HFFc6 (cell line): ENCODE measurements around the gene LZIC. TPM values are rescaled to one million over a fixed set of nuclear protein-coding genes. Genes with fewer than 3 reads are reported as not detected.

Source experiments
- DNase-seq: peaks from one replicate; pipeline ENCODE4 v3.0.0-alpha.2; 2018
- H3K27ac Mint-ChIP-seq: 2 replicates; pipeline ENCODE4 v1.8.0; 2020; ENCODE audit warnings: mild to moderate bottlenecking, mixed read lengths
- H3K27me3 Mint-ChIP-seq: 2 replicates; pipeline ENCODE4 v1.8.0; 2021; ENCODE audit warnings: mild to moderate bottlenecking, moderate library complexity, mixed read lengths; ENCODE audit not compliant: insufficient read depth
- H3K36me3 Mint-ChIP-seq: 2 replicates; pipeline ENCODE4 v1.8.0; 2021; ENCODE audit warnings: low read depth, mixed read lengths
- H3K4me1 Mint-ChIP-seq: 2 replicates; pipeline ENCODE4 v1.8.0; 2020; ENCODE audit warnings: low read depth, mixed read lengths
- H3K4me3 Mint-ChIP-seq: 2 replicates; pipeline ENCODE4 v1.8.0; 2020; ENCODE audit warnings: mild to moderate bottlenecking, moderate library complexity, mixed read lengths
- H3K9me3 Mint-ChIP-seq: 2 replicates; pipeline ENCODE4 v1.8.0; 2020; ENCODE audit warnings: mild to moderate bottlenecking, mixed read lengths
- long read RNA-seq: library from polyadenylated mRNA; unstranded; transcript quantifications from one replicate; pipeline ENCODE4 v2.0.0, GENCODE V29; 2019
- total RNA-seq, 6 experiments: library from RNA; stranded (reverse); fragmentation: NEBNext Ultra II Directional; extraction: Animal tissue kit (Norgen Biotek cat#: 25700); gene quantifications; 2 replicates in 1 of 6; 3 replicates in 5 of 6; pipeline ENCODE4 v1.2.3, GENCODE V29; 2021
- TF ChIP-seq, protein P1 (sequence below): fragments of 200-600 bp; sonication (generic); IDR thresholded peaks from 2 replicates; pipeline ENCODE4 v1.5.0; 2021; ENCODE audit warnings: antibody characterized with exemption, mild to moderate bottlenecking

LZIC gene
- 10 to 100 TPM; 28.0 to 34.8 (median 30.9) TPM for total RNA-seq
- long read RNA-seq, transcript LZIC-203 (7 exons, 1,405 nt), result minor isoform, 8 of 32 reads
- long read RNA-seq, transcript LZIC-201 (8 exons, 945 nt), result minor isoform, 7 of 32 reads
- long read RNA-seq, transcript LZIC-202 (8 exons, 2,281 nt), result major isoform, 11 of 32 reads
- long read RNA-seq, partial matches to known transcripts, result 1 of 32 reads
- long read RNA-seq, other reads (novel, unspliced or antisense), result 5 of 32 reads

GRCh38 chr1:9942939-9943788 lies at the start of gene LZIC, which contains the start of gene NMNAT1:
TSS of gene LZIC (minus strand) at chr1:9943391. CDS start at chr1:9936619, 6,772 bp downstream.
TSS of gene NMNAT1 (plus strand) at chr1:9943475. CDS start at chr1:9972074, 28,599 bp downstream.
- TF ChIP-seq, protein P1, sequence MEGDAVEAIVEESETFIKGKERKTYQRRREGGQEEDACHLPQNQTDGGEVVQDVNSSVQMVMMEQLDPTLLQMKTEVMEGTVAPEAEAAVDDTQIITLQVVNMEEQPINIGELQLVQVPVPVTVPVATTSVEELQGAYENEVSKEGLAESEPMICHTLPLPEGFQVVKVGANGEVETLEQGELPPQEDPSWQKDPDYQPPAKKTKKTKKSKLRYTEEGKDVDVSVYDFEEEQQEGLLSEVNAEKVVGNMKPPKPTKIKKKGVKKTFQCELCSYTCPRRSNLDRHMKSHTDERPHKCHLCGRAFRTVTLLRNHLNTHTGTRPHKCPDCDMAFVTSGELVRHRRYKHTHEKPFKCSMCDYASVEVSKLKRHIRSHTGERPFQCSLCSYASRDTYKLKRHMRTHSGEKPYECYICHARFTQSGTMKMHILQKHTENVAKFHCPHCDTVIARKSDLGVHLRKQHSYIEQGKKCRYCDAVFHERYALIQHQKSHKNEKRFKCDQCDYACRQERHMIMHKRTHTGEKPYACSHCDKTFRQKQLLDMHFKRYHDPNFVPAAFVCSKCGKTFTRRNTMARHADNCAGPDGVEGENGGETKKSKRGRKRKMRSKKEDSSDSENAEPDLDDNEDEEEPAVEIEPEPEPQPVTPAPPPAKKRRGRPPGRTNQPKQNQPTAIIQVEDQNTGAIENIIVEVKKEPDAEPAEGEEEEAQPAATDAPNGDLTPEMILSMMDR, result no peak
- Mint-ChIP-seq H3K27me3 (no peaks in the 10 kb centered on the region; the same call in 1 of the 2 replicates), H3K36me3 (peaks cover 16% of the 10 kb centered on the region), H3K9me3 (no peaks in the 10 kb centered on the region), H3K4me1 (peaks cover 15% of the 10 kb centered on the region), H3K27ac (peak within 1 kb of the TSS; percentile 93), H3K4me3 (peak within 1 kb of the TSS; percentile 98)
- peak; percentile 89 for DNase-seq

DNA sequence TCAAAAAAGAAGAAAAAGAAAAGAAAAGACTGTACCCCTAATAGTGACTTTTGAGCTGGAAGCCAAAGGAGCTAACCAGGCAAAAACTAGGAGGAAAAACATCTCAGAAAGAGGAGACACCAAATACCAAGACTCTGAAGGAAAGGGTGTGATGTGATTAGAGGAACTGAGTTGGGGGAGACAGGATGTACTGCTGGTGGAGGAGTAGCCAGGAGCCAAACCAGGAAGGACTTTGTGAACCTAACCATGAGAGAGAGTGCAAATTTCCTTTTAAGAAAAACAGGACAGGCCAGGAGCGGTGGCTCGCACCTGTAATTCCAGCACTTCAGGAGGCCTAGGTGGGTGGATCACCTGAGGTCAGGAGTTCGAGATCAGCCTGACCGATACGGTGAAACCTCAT lies 49.7 kb upstream of the LZIC start:
- Mint-ChIP-seq H3K27ac (no peak overlapping the region), H3K4me3 (no peak overlapping the region), H3K36me3 (no peaks in the 10 kb centered on the region), H3K27me3 (peaks cover 2% of the 10 kb centered on the region), H3K9me3 (no peaks in the 10 kb centered on the region), H3K4me1 (peaks cover 7% of the 10 kb centered on the region)
- DNase-seq, result no peak
- TF ChIP-seq, protein P1, result no peak

DNA sequence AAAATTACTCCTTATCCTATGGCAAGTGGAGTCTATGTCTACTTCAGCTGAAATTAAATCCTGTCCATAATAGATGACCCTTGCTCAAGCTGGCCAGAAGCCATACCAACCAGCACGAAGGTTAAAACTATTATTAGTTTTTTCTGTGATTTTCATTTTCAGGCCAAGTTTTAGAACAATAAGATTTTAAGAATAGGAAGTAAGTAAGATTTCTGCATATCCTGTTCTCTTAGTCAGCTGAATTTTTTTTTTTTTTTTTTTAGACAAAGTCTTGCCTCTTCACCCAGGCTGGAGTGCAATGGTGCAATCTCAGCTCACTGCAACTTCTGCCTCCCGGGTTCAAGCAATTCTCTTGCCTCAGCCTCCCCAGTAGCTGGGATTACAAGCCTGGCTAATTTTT lies 47.8 kb upstream of the LZIC start:
- no peaks in the 10 kb centered on the region for H3K9me3 Mint-ChIP-seq
- no peak overlapping the region for H3K27ac Mint-ChIP-seq
- no peaks in the 10 kb centered on the region; the same call in 1 of the 2 replicates for H3K4me1 Mint-ChIP-seq
- H3K4me3 Mint-ChIP-seq, result no peak overlapping the region
- no peak for DNase-seq
- no peaks in the 10 kb centered on the region; the same call in none of the 2 replicates for H3K27me3 Mint-ChIP-seq
- TF ChIP-seq, protein P1, result no peak
- H3K36me3 Mint-ChIP-seq, result no peaks in the 10 kb centered on the region

DNA sequence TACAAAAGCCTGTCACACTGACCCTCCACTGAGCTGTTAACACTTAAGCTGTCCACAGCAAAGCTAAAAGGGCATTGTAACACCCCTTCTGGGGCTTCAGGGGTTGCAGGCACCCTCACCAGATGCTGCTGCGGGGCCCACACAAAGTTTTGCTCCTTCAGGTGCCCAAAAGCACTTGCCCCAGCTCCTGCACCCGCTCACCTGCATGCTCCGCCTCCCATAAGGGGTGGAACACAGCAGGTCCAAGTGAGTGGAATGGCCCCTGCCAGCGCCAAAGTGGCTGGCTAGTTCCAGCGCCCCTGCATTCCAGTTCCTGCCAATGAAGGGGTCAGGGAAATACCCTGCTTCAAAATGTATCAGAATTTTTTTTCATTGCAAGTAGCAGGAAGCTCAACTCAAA lies 46.6 kb upstream of the LZIC start:
- H3K4me1 Mint-ChIP-seq, result no peaks in the 10 kb centered on the region; the same call in 1 of the 2 replicates
- H3K27ac Mint-ChIP-seq, result no peak overlapping the region
- H3K27me3 Mint-ChIP-seq, result no peaks in the 10 kb centered on the region; the same call in none of the 2 replicates
- no peak overlapping the region for H3K4me3 Mint-ChIP-seq
- TF ChIP-seq, protein P1, result no peak
- DNase-seq, result no peak
- no peaks in the 10 kb centered on the region for H3K9me3 Mint-ChIP-seq
- H3K36me3 Mint-ChIP-seq, result no peaks in the 10 kb centered on the region

GRCh38 chr1:9985001-9985400 lies 41.8 kb upstream of the LZIC start:
- H3K27me3 Mint-ChIP-seq, result no peaks in the 10 kb centered on the region; the same call in 1 of the 2 replicates
- no peak for DNase-seq
- TF ChIP-seq, protein P1, result no peak

More at GRCh38 chr1:9985001-9985400, 41.8 kb upstream of the LZIC start:
- Mint-ChIP-seq H3K36me3 (peaks cover 5% of the 10 kb centered on the region; the same call in 1 of the 2 replicates), H3K9me3 (no peaks in the 10 kb centered on the region), H3K27ac (no peak overlapping the region), H3K4me1 (no peaks in the 10 kb centered on the region), H3K4me3 (no peak overlapping the region)
